GM18873 (cell line): ENCODE data around the gene RNU6-1.

Experiments
- ATAC-seq: cut with Tn5 transposase; IDR thresholded peaks from one replicate; pipeline ENCODE4 v1.9.1; 2021; ENCODE audit warnings: mild to moderate bottlenecking, moderate library complexity, moderate number of reproducible peaks; ENCODE audit not compliant: unreplicated experiment, low FRiP score

RNU6-1 gene

GRCh38 chr15:67803996-67804843 is 35.6 kb downstream of the RNU6-1 start:
- no peak for ATAC-seq

- ATAC-seq, result no peak
Measured at GRCh38 chr15:67803299-67803698, 36.5 kb downstream of the RNU6-1 start.

GRCh38 chr15:67801926-67802914 is 37.6 kb downstream of the RNU6-1 start:
- no peak for ATAC-seq

GRCh38 chr15:67801142-67801541 is 38.7 kb downstream of the RNU6-1 start:
- ATAC-seq, result no peak

DNA sequence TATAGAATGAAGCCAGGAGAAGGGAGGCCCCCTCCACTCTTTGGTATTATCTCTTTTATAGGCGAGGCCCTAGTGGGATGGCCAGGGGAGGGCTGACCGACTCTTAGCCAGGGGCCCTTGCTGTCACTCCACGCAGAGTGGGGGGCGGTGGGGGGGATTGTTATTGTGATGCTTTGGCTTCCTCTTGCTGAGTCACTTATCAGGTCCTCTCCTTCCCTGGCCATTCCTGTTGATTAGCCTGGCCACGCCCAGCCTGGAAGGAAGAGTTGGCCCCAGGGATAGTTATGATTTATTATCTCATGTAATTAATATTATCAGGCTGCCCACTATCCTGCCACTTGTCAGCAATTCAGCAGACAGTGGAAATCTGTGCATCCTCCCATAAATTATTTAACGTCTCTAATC is 40.0 kb downstream of the RNU6-1 start:
- no peak for ATAC-seq

DNA sequence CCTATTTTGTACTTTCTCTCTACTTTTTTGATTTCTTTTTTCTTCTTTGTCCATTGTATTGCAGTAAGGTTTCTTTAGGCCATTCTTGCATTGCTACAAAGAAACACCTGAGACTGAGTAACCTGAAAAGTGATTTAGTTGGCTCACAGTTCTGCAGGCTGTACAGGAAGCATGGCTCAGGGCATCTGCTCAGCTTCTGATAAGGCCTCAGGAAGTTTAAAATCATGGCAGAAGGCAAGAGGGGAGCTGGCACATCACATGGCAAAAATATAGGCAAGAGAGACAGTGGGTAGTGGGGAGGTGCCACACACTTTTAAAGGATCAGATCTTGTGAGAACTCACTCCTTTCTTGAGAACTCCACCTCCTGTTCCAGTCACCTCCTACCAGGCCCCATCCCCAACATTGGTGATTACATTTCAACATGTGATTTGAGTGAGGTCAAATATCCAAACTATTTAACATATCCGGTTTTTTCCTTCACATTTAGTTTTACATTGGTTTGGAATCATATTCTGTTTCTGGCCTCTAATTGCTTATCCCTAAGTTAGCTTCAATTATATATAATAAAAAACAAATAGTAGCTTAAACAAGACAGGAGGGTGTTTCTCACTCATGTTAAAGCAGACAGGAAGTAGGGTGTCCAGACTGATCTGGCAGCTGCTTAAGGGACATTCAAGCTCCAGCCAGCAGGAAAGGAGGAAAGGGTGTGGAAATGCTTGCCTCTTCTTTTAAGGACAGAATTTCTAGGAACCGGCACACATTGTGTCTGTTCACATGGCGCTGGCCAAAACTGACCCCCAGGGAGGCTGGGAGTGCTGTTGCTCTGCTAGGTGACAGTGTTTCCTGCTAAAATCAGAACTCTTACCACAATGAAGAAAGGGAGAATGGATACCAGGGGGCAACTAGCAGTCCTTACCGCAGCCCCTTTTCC is 43.4 kb downstream of the RNU6-1 start:
- no peak for ATAC-seq

- no peak for ATAC-seq
Measured at GRCh38 chr15:67794832-67795574, 44.8 kb downstream of the RNU6-1 start.

DNA sequence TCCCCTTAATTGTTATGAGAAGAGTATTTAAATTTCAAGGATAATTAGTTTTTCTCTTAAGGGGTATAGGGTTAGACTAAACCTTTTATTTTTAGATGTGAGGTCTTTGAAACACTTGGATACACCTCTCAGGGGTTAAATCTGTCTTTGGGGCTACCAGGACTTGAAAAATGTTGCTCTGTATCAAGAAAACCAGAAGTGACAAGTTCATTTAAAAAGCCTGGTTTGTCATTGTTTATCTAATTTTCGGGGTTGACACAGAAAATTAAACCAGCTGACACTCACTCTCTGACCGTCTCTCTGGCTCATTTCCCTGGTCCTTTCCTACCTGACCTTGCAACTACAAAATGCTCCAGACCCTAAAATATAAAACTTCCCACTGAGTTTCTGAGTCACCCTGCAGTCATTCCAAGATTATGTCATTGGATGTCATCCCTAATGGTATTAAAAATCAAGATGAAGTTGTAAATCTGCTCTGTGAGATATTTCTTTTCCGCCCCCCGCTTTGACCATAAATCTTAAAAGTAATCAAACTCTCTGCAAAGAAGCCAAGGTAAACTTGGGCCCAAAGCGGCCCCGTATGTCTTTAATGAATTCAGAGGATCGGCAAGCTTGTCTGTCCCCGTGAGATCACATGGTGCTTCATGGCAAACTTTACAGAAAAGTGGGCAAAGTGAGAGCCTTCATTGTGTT is 47.4 kb downstream of the RNU6-1 start:
- no peak for ATAC-seq

GRCh38 chr15:67790610-67791319 is 49.1 kb downstream of the RNU6-1 start:
- no peak for ATAC-seq
